Measurements from ENCODE around the gene CYB561.

DNA sequence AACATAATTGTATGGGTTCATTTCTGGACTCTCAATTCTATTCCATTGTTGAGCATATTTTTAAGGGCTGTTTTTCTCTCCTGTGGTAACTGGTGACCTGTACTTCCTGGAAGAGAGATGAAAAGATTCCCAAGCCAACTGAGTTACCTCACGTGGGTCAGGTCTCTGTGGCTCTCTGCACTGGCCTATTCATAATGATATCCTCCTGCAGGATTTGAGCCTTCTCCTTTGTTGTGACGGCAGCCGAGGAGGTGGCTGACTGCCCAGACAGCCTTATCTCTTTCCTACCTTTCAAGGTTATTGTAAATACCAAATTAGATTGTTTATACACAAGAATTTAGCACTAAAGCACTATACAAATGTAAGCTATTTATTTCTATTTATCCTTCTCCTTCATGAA lies 28.1 kb upstream of the CYB561 start:
- TF ChIP-seq EZH2 (IDR thresholded peaks at IDR 0.05; ENCODE audit: insufficient read depth, poor library complexity, severe bottlenecking) (no peak), EZH2phosphoT487 (IDR thresholded peaks at IDR 0.05; ENCODE audit: insufficient read depth, low read depth) (no peak)

Measured in GM23248 (cell line).